GM23338 (cell line): Measurements from ENCODE around the gene HSPH1.

Experiments
- CREB1 ChIP-seq: fragments of 250-450 bp; sonication (Bioruptor Pico); IDR thresholded peaks from 2 replicates; pipeline ENCODE4 v1.5.0; 2020; ENCODE audit warnings: low read depth, mild to moderate bottlenecking, moderate library complexity
- CTCF ChIP-seq, 2 experiments: fragments of 200-600 bp in 1 of 2; sonication (generic) in 1 of 2; conservative IDR thresholded peaks; 2 replicates each; pipeline versions ENCODE4 v1.5.1 to v1.6.1; 2016 to 2017; ENCODE audit warnings: antibody characterized with exemption in 2 of 2, low read depth in 2 of 2, mild to moderate bottlenecking in 2 of 2, moderate library complexity in 1 of 2
- EZH2 ChIP-seq: fragments of 200-600 bp; sonication (generic); IDR thresholded peaks from one replicate; pipeline ENCODE4 v1.8.0; 2017; ENCODE audit warnings: antibody characterized with exemption, mild to moderate bottlenecking, low read depth; ENCODE audit not compliant: unreplicated experiment
- EZH2phosphoT487 ChIP-seq: fragments of 200-600 bp; sonication (generic); IDR thresholded peaks from one replicate; pipeline ENCODE4 v1.8.1; 2018; ENCODE audit warnings: antibody characterized with exemption; ENCODE audit not compliant: unreplicated experiment
- JUNB ChIP-seq: IDR thresholded peaks from one replicate; pipeline ENCODE4 v1.6.1; 2016; ENCODE audit warnings: antibody characterized with exemption; ENCODE audit not compliant: unreplicated experiment
- NANOG ChIP-seq: IDR thresholded peaks from 2 replicates; pipeline ENCODE4 v1.6.1; 2016; ENCODE audit warnings: antibody characterized with exemption, borderline replicate concordance
- POLR2AphosphoS5 ChIP-seq: IDR thresholded peaks from 2 replicates; pipeline ENCODE4 v1.6.1; 2016; ENCODE audit warnings: antibody characterized with exemption, low read depth
- REST ChIP-seq: IDR thresholded peaks from one replicate; pipeline ENCODE4 v1.6.1; 2018; ENCODE audit warnings: antibody characterized with exemption; ENCODE audit not compliant: unreplicated experiment
- ZNF331 ChIP-seq: fragments of 250-450 bp; sonication (Bioruptor Pico); IDR thresholded peaks from 2 replicates; pipeline ENCODE4 v1.5.0; 2020; ENCODE audit warnings: low read depth, mild to moderate bottlenecking, moderate library complexity
- TF ChIP-seq, protein P1 (sequence below): IDR thresholded peaks from 2 replicates; pipeline ENCODE4 v1.6.1; 2016; ENCODE audit warnings: antibody characterized with exemption

DNA sequence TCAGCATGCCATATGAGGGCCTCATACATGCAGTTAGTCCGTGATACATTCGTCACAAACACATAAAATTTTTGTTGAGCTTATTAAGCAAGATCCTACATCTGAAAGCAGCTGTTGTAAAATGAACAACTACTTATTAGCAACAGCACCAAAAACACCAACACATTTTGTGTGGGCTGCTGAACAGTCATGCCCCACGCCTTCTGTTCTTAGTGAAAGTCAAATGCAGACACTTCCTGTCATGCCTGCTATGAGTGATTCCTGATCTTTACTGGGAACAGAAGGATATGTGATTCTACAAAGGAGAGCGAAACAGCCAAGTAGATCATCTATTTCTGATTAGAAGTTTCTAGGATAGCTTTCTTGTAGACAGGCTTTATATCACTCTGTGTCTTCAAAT, 33.9 kb upstream of the HSPH1 start:
- TF ChIP-seq CTCF (conservative IDR thresholded peaks at IDR 0.05; ENCODE audit: low read depth in 2 of 2), result no peak
- no peak for TF ChIP-seq EZH2phosphoT487
- TF ChIP-seq NANOG, result no peak
- TF ChIP-seq REST, result no peak
- no peak for TF ChIP-seq EZH2
- TF ChIP-seq, protein P1, sequence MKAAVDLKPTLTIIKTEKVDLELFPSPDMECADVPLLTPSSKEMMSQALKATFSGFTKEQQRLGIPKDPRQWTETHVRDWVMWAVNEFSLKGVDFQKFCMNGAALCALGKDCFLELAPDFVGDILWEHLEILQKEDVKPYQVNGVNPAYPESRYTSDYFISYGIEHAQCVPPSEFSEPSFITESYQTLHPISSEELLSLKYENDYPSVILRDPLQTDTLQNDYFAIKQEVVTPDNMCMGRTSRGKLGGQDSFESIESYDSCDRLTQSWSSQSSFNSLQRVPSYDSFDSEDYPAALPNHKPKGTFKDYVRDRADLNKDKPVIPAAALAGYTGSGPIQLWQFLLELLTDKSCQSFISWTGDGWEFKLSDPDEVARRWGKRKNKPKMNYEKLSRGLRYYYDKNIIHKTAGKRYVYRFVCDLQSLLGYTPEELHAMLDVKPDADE, result no peak
- TF ChIP-seq ZNF331, result no peak
- TF ChIP-seq JUNB, result no peak
- no peak for TF ChIP-seq POLR2AphosphoS5
- TF ChIP-seq CREB1, result no peak
